ENCODE measurements around the gene WFS1.
A peak's percentile ranks its signal among the peaks of the same experiment; 100 is the strongest.

The WFS1 gene

DNA sequence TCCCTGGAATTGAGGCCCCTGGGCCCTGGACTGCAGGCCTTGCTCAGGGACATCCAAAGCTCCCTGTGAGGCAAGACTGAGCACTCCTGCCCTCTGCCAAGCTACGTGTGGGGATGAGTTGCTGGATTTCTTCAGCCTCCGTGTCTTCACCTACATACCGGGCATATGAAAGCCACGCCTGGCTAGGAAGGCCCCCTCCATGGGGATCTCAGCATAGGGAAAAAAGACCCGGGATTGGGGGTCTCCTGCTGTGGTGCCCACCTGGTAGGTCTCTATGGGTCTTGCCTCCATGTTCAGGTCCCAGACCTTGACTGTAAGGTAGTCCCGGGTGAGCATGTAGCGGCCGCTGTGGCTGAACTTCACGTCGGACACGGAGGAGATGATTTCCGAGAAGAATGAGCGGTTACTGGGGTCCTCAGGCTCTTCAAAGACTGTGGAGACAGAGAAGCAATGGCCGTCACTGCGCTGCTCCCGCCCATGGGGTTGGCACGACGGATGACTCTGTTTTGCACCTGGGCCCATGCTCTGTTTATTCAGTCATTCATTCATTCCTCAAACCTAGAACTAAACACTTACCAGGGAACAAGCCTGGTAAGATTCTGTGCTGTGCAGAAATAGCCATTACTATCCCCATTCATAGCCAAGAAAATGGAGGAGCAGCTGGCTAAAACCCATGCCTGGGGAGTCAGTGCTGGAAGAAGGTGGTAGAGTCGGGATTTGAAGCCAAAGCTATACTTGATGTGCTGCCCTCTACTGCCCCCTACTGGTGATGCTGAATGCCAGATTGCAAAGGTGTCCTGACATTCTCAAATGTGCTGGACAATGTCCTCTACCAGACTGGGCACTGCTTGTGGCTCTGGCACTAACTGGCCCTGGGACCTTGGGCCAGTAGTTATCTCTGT lies 63.9 kb downstream of the WFS1 start:
- Histone ChIP-seq H3K36me3 (ENCODE audit: control insufficient read depth, insufficient read depth, low read length) (no peaks in the 10 kb centered on the region), H3K4me3 (replicated peaks; ENCODE audit: low read depth, low read length) (no peak overlapping the region), H3K27me3 (replicated peaks; ENCODE audit: control insufficient read depth, insufficient read depth, low read length) (peaks cover under 1% of the 10 kb centered on the region; the same call in 1 of the 2 replicates)
- TF ChIP-seq, protein P1, sequence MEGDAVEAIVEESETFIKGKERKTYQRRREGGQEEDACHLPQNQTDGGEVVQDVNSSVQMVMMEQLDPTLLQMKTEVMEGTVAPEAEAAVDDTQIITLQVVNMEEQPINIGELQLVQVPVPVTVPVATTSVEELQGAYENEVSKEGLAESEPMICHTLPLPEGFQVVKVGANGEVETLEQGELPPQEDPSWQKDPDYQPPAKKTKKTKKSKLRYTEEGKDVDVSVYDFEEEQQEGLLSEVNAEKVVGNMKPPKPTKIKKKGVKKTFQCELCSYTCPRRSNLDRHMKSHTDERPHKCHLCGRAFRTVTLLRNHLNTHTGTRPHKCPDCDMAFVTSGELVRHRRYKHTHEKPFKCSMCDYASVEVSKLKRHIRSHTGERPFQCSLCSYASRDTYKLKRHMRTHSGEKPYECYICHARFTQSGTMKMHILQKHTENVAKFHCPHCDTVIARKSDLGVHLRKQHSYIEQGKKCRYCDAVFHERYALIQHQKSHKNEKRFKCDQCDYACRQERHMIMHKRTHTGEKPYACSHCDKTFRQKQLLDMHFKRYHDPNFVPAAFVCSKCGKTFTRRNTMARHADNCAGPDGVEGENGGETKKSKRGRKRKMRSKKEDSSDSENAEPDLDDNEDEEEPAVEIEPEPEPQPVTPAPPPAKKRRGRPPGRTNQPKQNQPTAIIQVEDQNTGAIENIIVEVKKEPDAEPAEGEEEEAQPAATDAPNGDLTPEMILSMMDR (IDR thresholded peaks at IDR 0.05; ENCODE audit: insufficient read depth, low read length, poor library complexity, severe bottlenecking): peak; percentile 75
- DNase-seq (ENCODE audit: extremely low read depth, insufficient read length): no peak

DNA sequence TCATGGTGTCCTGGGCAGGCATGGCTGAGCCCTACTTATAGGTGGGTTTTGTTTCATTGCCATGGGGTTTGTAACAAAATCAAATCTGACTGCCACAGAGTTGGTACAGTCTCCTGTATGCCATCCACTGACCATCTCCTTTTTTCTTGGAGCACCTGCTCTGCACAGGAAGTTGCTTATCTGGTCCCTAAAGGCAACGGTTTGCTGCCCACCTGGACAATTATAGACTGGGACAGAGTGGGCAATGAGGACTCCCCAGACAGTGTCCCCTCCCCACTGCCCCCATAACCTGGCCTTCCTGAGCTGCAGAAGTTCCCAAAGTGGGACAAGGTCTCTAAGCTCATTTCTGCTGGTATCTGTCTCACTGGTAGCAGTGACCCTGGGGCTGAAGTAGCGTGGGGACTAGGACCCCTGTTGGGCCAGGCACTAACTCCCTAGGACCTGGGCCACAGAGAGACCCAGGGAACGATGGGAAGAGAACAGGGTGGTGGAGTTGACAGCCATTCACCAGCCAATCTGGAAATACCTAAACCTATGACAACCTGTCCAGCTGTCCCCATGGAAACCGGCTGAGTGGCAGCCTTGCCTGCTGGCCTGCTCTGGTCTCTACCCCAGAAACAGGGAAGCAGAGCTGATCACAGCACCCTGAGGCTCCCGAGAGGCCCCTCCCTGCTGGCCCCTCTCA lies 64.7 kb downstream of the WFS1 start:
- H3K4me3 ChIP-seq (replicated peaks; ENCODE audit: low read depth, low read length): no peak overlapping the region
- DNase-seq (ENCODE audit: extremely low read depth, insufficient read length): no peak
- no peaks in the 10 kb centered on the region for H3K36me3 ChIP-seq (ENCODE audit: control insufficient read depth, insufficient read depth, low read length)
- H3K27me3 ChIP-seq (replicated peaks; ENCODE audit: control insufficient read depth, insufficient read depth, low read length): peaks cover 2% of the 10 kb centered on the region
- TF ChIP-seq, protein P1 (IDR thresholded peaks at IDR 0.05; ENCODE audit: insufficient read depth, low read length, poor library complexity, severe bottlenecking): no peak

- Histone ChIP-seq H3K27me3 (replicated peaks; ENCODE audit: control insufficient read depth, insufficient read depth, low read length) (peaks cover 4% of the 10 kb centered on the region), H3K36me3 (ENCODE audit: control insufficient read depth, insufficient read depth, low read length) (no peaks in the 10 kb centered on the region), H3K4me3 (replicated peaks; ENCODE audit: low read depth, low read length) (no peak overlapping the region)
- no peak for DNase-seq (ENCODE audit: extremely low read depth, insufficient read length)
- TF ChIP-seq, protein P1 (IDR thresholded peaks at IDR 0.05; ENCODE audit: insufficient read depth, low read length, poor library complexity, severe bottlenecking): no peak
These were observed 65.5 kb downstream of the WFS1 start for GRCh38 chr4:6335040-6335590.

DNA sequence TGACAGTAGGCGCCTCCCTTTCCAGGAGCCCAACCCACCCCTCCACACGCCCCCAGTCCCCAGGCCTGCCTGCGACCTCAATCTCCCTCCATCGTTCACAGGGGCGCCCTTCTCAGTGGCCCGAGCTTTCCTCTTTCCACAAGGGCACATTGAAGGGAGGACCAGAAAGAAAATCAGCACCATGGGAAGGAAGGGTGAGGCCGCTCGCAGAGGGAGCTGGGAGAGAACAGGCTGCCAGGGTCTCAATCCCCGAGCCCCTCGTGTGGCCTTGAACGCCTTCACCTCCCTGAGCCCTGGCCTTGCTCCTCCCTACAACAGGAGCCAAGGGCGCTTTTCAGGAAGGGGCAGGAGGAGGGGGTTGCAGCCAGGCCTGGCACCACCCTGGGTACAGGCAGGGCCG lies 66.5 kb downstream of the WFS1 start:
- no peak for DNase-seq (ENCODE audit: extremely low read depth, insufficient read length)
- Histone ChIP-seq H3K36me3 (ENCODE audit: control insufficient read depth, insufficient read depth, low read length) (no peaks in the 10 kb centered on the region), H3K27me3 (replicated peaks; ENCODE audit: control insufficient read depth, insufficient read depth, low read length) (peaks cover 4% of the 10 kb centered on the region), H3K4me3 (replicated peaks; ENCODE audit: low read depth, low read length) (no peak overlapping the region)
- TF ChIP-seq, protein P1 (IDR thresholded peaks at IDR 0.05; ENCODE audit: insufficient read depth, low read length, poor library complexity, severe bottlenecking): no peak

DNA sequence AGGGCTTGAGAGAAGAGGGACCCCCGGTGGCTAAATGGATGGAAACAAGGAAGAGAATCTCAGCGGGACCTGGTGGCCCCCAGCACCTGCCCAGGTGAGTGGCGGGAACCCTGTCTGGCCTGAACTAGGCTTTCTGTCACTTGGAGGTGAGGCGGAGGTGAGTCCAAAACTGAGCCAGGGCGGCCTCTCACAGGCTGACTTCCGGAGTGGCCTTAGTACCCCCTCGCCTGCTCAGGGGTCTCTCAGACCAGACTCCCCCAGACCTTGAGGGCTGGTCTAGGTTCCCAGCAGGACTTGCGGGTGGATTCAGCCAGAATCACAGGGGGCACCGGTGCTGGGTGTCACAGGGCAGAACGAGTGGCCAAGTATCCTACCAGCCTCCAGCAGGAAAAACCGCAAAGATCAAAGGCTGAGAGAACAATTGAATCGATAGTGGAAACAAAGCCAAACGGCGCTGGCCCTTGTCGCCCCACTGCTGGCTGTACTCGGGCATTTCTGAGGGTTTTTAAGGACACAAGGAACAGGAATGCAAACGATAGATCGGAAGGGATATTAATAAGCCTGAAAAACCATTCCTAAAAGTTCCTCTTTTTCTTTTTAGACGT lies 67.8 kb downstream of the WFS1 start:
- H3K27me3 ChIP-seq (replicated peaks; ENCODE audit: control insufficient read depth, insufficient read depth, low read length): peaks cover 6% of the 10 kb centered on the region
- TF ChIP-seq, protein P1 (IDR thresholded peaks at IDR 0.05; ENCODE audit: insufficient read depth, low read length, poor library complexity, severe bottlenecking): no peak
- DNase-seq (ENCODE audit: extremely low read depth, insufficient read length): no peak
- no peaks in the 10 kb centered on the region for H3K36me3 ChIP-seq (ENCODE audit: control insufficient read depth, insufficient read depth, low read length)
- H3K4me3 ChIP-seq (replicated peaks; ENCODE audit: low read depth, low read length): no peak overlapping the region
